ENCODE measurements around the gene PNPLA4. TPM values are rescaled to one million over a fixed set of nuclear protein-coding genes. Genes with fewer than 3 reads are reported as not detected.

The PNPLA4 gene
- total RNA-seq, 1 donor from 2014 or later = 8.6 TPM

DNA sequence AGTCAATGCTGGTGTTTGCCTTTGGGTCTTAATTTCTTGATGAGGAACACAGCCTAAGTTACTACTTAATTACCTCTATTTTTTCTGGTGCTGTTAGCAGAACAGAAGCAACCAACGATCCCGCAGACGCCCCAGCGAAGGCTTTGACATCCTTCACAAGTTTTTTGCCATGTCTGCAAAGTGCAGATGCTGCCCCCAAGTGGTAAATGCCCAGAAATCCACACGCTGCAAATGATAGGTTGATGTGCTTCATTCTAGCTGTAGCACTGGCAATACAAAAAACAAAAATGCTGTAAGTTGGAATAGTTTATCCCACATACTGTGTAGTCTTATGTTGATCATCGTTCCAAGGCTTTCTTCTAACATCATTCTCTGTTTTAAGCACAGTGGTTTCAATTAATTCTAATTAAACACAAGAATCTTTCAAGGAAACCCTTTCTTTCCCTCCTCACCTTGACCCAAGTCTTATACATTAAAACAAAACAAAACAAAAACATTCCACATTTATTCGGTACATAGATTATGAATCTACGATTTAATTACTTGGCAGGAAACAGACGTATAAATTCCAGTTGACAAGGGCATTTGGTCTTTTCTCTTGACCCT lies 1.2 kb downstream of the PNPLA4 start:
- H3K9me3 ChIP-seq = no peaks in the 10 kb centered on the region
- intact Hi-C loops (cut with DNase I) = no loop called here
- no peaks in the 10 kb centered on the region for H3K4me1 ChIP-seq
- DNase-seq (ENCODE audit: extremely low spot score in 2 of 2) = no peak
- H3K4me3 ChIP-seq = no peak overlapping the region
- peaks cover 0 to 6% of the 10 kb centered on the region in 2 donors for H3K36me3 ChIP-seq
- no peak overlapping the region for H3K27ac ChIP-seq
- no peaks in the 10 kb centered on the region for H3K27me3 ChIP-seq
- TF ChIP-seq, protein P1, sequence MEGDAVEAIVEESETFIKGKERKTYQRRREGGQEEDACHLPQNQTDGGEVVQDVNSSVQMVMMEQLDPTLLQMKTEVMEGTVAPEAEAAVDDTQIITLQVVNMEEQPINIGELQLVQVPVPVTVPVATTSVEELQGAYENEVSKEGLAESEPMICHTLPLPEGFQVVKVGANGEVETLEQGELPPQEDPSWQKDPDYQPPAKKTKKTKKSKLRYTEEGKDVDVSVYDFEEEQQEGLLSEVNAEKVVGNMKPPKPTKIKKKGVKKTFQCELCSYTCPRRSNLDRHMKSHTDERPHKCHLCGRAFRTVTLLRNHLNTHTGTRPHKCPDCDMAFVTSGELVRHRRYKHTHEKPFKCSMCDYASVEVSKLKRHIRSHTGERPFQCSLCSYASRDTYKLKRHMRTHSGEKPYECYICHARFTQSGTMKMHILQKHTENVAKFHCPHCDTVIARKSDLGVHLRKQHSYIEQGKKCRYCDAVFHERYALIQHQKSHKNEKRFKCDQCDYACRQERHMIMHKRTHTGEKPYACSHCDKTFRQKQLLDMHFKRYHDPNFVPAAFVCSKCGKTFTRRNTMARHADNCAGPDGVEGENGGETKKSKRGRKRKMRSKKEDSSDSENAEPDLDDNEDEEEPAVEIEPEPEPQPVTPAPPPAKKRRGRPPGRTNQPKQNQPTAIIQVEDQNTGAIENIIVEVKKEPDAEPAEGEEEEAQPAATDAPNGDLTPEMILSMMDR (IDR thresholded peaks at IDR 0.05) = peak; percentile 8 to 34 (median 22)
- TF ChIP-seq POLR2A (IDR thresholded peaks at IDR 0.05) = no peak
- TF ChIP-seq POLR2AphosphoS5 (IDR thresholded peaks at IDR 0.05; ENCODE audit: insufficient read depth in 1 of 2, low read depth in 1 of 2) = no peak

DNA sequence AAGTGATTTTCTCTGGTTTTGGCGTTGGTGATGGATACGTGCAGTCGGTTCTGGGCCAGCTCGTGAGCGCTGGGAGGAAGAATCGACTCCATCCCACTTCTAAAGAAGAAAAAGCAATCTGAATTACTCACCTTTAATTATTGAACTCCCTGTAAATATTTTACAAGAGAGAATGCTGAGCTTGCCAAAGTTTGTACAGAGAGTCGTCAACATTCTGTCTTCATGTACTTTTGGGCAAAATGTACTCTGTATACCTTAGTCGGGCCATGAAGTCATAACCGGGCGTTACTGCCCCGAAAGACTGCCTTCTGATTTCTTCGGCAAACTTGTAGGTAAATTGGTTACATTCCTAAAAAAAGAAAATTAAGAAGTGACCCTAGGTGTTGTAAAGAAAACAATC lies 5.5 kb downstream of the PNPLA4 start:
- H3K27ac ChIP-seq = no peak overlapping the region
- H3K4me1 ChIP-seq = no peaks in the 10 kb centered on the region
- no peak overlapping the region for H3K4me3 ChIP-seq
- no peaks in the 10 kb centered on the region for H3K27me3 ChIP-seq
- no peak for DNase-seq (ENCODE audit: extremely low spot score in 2 of 2)
- intact Hi-C loops (cut with DNase I) = no loop called here
- H3K9me3 ChIP-seq = no peaks in the 10 kb centered on the region
- TF ChIP-seq POLR2A (IDR thresholded peaks at IDR 0.05) (no peak), POLR2AphosphoS5 (IDR thresholded peaks at IDR 0.05; ENCODE audit: insufficient read depth in 1 of 2, low read depth in 1 of 2) (no peak)
- TF ChIP-seq, protein P1 (IDR thresholded peaks at IDR 0.05) = no peak
- H3K36me3 ChIP-seq = peaks cover 0 to 7% of the 10 kb centered on the region in 2 donors

DNA sequence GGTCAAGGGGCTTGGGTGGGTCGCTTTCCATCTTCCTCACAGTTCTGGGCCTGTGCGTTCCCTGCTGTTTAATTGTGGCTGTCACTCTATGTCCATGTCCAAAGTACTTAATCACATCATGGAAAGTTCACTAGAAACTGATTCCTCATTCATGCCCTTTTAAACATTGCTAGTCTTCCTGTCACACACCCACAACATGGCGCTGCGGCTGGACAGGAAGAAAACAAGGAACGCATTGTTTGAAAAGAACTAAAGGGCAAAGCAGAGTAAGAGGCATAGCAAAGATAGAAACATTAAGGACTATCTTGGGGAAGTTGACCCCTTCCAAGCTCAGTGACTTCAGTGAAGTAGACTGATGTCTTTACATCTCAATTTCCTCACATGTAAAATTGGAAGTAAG lies 18.4 kb downstream of the PNPLA4 start:
- no peak for TF ChIP-seq POLR2A (IDR thresholded peaks at IDR 0.05)
- no peak for TF ChIP-seq POLR2AphosphoS5 (IDR thresholded peaks at IDR 0.05; ENCODE audit: insufficient read depth in 1 of 2, low read depth in 1 of 2)
- TF ChIP-seq, protein P1 (IDR thresholded peaks at IDR 0.05) = no peak
- no peaks in the 10 kb centered on the region for H3K9me3 ChIP-seq
- no peak overlapping the region for H3K4me3 ChIP-seq
- H3K4me1 ChIP-seq = no peaks in the 10 kb centered on the region
- H3K36me3 ChIP-seq = peaks cover 0 to 5% of the 10 kb centered on the region in 2 donors
- intact Hi-C loops (cut with DNase I) = no loop called here
- H3K27me3 ChIP-seq = no peaks in the 10 kb centered on the region
- no peak for DNase-seq (ENCODE audit: extremely low spot score in 2 of 2)
- H3K27ac ChIP-seq = no peak overlapping the region

DNA sequence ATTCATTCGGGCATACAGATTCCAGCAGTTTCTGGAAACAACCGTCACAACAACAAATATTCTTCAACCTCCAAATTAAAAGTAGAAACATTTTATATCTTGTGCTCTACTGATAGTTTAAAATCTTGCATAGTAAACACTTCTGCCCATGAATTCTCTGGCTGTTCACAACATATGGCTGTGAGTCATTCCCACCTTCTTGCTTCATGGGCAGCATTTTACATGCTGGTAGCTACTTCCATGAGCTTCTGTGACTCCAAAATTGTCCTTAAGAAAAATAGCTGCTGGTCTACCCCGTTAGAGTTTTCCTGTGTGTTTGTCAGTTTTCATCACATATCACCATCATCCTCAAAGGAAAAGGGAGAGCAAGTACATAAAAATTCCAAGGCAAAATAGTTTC lies 22.7 kb downstream of the PNPLA4 start:
- no peaks in the 10 kb centered on the region for H3K4me1 ChIP-seq
- H3K9me3 ChIP-seq = no peaks in the 10 kb centered on the region
- H3K36me3 ChIP-seq = peaks cover 0 to 17% of the 10 kb centered on the region in 2 donors
- H3K27ac ChIP-seq = no peak overlapping the region
- no peak for DNase-seq (ENCODE audit: extremely low spot score in 2 of 2)
- no peaks in the 10 kb centered on the region for H3K27me3 ChIP-seq
- intact Hi-C loops (cut with DNase I) = no loop called here
- H3K4me3 ChIP-seq = no peak overlapping the region
- TF ChIP-seq, protein P1 (IDR thresholded peaks at IDR 0.05) = no peak
- TF ChIP-seq POLR2AphosphoS5 (IDR thresholded peaks at IDR 0.05; ENCODE audit: insufficient read depth in 1 of 2, low read depth in 1 of 2) = no peak
- TF ChIP-seq POLR2A (IDR thresholded peaks at IDR 0.05) = no peak

GRCh38 chrX:7891928-7892327 lies 35.3 kb downstream of the PNPLA4 start:
- H3K4me1 ChIP-seq = no peaks in the 10 kb centered on the region

More at GRCh38 chrX:7891928-7892327, 35.3 kb downstream of the PNPLA4 start:
- intact Hi-C loops (cut with DNase I) = no loop called here
- Histone ChIP-seq H3K4me3 (no peak overlapping the region), H3K9me3 (no peaks in the 10 kb centered on the region), H3K27ac (no peak overlapping the region), H3K27me3 (no peaks in the 10 kb centered on the region), H3K36me3 (no peaks in the 10 kb centered on the region)
- no peak for DNase-seq (ENCODE audit: extremely low spot score in 2 of 2)
- TF ChIP-seq POLR2A (IDR thresholded peaks at IDR 0.05) (no peak), POLR2AphosphoS5 (IDR thresholded peaks at IDR 0.05; ENCODE audit: insufficient read depth in 1 of 2, low read depth in 1 of 2) (no peak)
- TF ChIP-seq, protein P1 (IDR thresholded peaks at IDR 0.05) = no peak

All from vagina (tissue), 2 donors.